ENCODE data around the gene RAC3. TPM values are rescaled to one million over a fixed set of nuclear protein-coding genes. Genes with fewer than 3 reads are reported as not detected.

The RAC3 gene
- total RNA-seq, 1 donor from 2014 or later, result 41.3 TPM

DNA sequence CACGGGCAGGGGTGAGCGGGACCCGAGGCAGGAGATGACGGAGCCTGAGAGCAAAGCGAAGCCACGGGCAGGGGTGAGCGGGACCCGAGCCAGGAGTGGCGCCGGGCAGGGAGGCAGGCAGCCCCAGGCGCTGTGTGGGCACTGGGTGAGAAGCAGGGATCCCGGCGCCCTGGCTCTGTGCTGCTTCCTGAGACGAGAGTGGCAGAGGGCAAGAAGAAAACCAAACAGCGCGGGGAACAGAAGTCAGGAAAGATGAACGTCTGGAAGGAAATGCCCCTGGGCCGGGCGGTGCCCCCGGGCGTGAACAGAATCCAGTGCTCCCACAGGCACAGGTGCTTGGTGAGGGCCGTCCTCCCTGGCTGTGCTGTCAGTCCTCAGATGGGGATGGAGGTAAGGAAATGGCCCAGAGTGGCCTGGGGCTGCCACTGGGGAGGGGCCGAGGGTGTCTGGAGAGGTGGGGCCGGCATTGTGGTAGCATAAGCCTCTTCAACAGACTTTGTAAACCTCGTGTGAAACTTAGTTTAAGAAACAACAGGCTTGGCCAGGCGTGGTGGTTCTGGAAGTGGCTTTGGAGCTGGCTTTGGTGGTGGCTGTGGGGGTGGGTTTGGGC is 44.2 kb upstream of the RAC3 start:
- Mint-ChIP-seq H3K36me3 (ENCODE audit: low read depth, unreplicated experiment) (peaks cover 19% of the 10 kb centered on the region), H3K27ac (ENCODE audit: unreplicated experiment) (no peak overlapping the region), H3K4me1 (ENCODE audit: low read depth, unreplicated experiment) (no peaks in the 10 kb centered on the region), H3K4me3 (ENCODE audit: unreplicated experiment) (no peak overlapping the region), H3K27me3 (ENCODE audit: low read depth, unreplicated experiment) (no peaks in the 10 kb centered on the region), H3K9me3 (ENCODE audit: unreplicated experiment) (peaks cover 5% of the 10 kb centered on the region)
- no peak for DNase-seq (ENCODE audit: low read depth)
- H3K79me2 ChIP-seq (ENCODE audit: insufficient read depth, low read length), result peaks cover 1% of the 10 kb centered on the region
- H2AFZ ChIP-seq (ENCODE audit: low read depth, low read length), result no peak overlapping the region
- no peak overlapping the region for H3K9ac ChIP-seq (ENCODE audit: low read length)
- no peak overlapping the region for H3K4me2 ChIP-seq (ENCODE audit: low read length)
- H3K4me3 ChIP-seq (ENCODE audit: insufficient read depth, low read depth, low read length), result no peak overlapping the region
- no peaks in the 10 kb centered on the region for H3K27me3 ChIP-seq (ENCODE audit: insufficient read depth, low read length)
- no peaks in the 10 kb centered on the region for H3K9me3 ChIP-seq (ENCODE audit: insufficient read depth, low read depth, low read length)
- no peak for FAIRE-seq
- peaks cover 10% of the 10 kb centered on the region for H3K4me1 ChIP-seq (ENCODE audit: insufficient read depth, low read length)
- H3K27ac ChIP-seq (ENCODE audit: low read depth, low read length), result no peak overlapping the region
- H4K20me1 ChIP-seq (ENCODE audit: insufficient read depth, low read length), result peaks cover 41% of the 10 kb centered on the region
- TF ChIP-seq, protein P1, sequence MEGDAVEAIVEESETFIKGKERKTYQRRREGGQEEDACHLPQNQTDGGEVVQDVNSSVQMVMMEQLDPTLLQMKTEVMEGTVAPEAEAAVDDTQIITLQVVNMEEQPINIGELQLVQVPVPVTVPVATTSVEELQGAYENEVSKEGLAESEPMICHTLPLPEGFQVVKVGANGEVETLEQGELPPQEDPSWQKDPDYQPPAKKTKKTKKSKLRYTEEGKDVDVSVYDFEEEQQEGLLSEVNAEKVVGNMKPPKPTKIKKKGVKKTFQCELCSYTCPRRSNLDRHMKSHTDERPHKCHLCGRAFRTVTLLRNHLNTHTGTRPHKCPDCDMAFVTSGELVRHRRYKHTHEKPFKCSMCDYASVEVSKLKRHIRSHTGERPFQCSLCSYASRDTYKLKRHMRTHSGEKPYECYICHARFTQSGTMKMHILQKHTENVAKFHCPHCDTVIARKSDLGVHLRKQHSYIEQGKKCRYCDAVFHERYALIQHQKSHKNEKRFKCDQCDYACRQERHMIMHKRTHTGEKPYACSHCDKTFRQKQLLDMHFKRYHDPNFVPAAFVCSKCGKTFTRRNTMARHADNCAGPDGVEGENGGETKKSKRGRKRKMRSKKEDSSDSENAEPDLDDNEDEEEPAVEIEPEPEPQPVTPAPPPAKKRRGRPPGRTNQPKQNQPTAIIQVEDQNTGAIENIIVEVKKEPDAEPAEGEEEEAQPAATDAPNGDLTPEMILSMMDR (IDR thresholded peaks at IDR 0.05; ENCODE audit: insufficient read depth, low read depth, low read length), result no peak
- TF ChIP-seq EZH2 (IDR thresholded peaks at IDR 0.05; ENCODE audit: insufficient read depth, low read length), result no peak
- peaks cover 10% of the 10 kb centered on the region for H3K36me3 ChIP-seq (ENCODE audit: insufficient read depth, low read length)

DNA sequence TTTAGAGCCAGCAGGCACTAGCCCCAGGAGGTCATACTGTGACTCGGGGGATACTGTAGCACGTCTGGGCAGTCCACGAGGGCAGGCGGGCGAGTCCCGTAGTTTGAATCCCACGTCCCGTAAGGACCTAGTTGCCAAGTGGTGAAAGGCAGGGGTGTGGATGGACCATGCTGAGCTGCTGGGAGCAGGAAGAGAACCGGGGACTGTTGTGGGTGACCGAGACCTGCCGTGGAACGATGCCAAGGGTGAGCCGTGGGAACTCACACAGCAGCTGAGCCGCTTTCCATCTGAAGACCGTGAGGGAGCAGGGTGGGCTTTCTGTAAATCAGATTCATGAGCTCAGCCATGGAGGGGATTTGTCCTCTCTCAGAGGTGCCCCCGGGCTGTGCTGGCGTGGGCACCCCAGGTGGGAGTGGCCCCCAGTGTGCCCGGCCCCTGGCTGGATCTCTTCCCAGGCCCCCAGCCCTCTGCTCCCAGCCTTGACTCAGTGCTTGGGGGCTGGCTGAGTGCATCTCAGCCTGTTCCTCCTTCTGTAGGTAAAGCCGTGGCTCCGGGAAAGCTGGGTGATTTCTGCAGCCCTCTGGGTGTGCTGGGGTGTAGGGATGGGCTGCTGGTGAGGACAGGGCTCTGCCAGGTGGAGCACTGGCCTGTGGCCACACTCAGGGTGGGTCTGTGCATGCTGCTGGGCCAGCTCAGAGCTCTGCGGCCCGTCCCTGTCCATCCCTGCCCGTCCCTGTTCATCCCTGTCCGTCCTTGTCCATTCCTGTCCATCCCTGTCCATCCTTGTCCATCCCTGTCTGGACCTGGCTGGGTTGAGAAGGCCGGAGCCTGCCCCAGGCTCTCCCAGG is 40.4 kb upstream of the RAC3 start:
- Mint-ChIP-seq H3K9me3 (ENCODE audit: unreplicated experiment) (peaks cover 5% of the 10 kb centered on the region), H3K4me1 (ENCODE audit: low read depth, unreplicated experiment) (no peaks in the 10 kb centered on the region), H3K27ac (ENCODE audit: unreplicated experiment) (no peak overlapping the region), H3K4me3 (ENCODE audit: unreplicated experiment) (no peak overlapping the region), H3K36me3 (ENCODE audit: low read depth, unreplicated experiment) (peaks cover 19% of the 10 kb centered on the region), H3K27me3 (ENCODE audit: low read depth, unreplicated experiment) (no peaks in the 10 kb centered on the region)
- TF ChIP-seq, protein P1 (IDR thresholded peaks at IDR 0.05; ENCODE audit: insufficient read depth, low read depth, low read length), result no peak
- no peak for TF ChIP-seq EZH2 (IDR thresholded peaks at IDR 0.05; ENCODE audit: insufficient read depth, low read length)
- no peak for DNase-seq (ENCODE audit: low read depth)
- Histone ChIP-seq H3K9me3 (ENCODE audit: insufficient read depth, low read depth, low read length) (no peaks in the 10 kb centered on the region), H3K4me2 (ENCODE audit: low read length) (peak overlapping the region; percentile 72), H3K27ac (ENCODE audit: low read depth, low read length) (no peak overlapping the region), H3K27me3 (ENCODE audit: insufficient read depth, low read length) (no peaks in the 10 kb centered on the region), H2AFZ (ENCODE audit: low read depth, low read length) (no peak overlapping the region), H3K4me1 (ENCODE audit: insufficient read depth, low read length) (peaks cover 10% of the 10 kb centered on the region), H3K9ac (ENCODE audit: low read length) (no peak overlapping the region), H3K79me2 (ENCODE audit: insufficient read depth, low read length) (peaks cover 6% of the 10 kb centered on the region), H3K36me3 (ENCODE audit: insufficient read depth, low read length) (no peaks in the 10 kb centered on the region), H3K4me3 (ENCODE audit: insufficient read depth, low read depth, low read length) (no peak overlapping the region), H4K20me1 (ENCODE audit: insufficient read depth, low read length) (peaks cover 54% of the 10 kb centered on the region)
- no peak for FAIRE-seq

All from astrocyte (in vitro differentiated cells and primary cell).